Bladder microvascular endothelial cell (primary cell): ENCODE data around the gene HMGN3. TPM values are rescaled to one million over a fixed set of nuclear protein-coding genes. Genes with fewer than 3 reads are reported as not detected.

Experiments used
- total RNA-seq: library from RNA; depleted of rRNA; stranded (reverse); fragments of >200 nt; gene quantifications from 2 replicates; pipeline ENCODE4 v1.2.3, GENCODE V29; 2014

Gene HMGN3
- 58.7 and 69.8 TPM in 2 replicates for total RNA-seq

DNA sequence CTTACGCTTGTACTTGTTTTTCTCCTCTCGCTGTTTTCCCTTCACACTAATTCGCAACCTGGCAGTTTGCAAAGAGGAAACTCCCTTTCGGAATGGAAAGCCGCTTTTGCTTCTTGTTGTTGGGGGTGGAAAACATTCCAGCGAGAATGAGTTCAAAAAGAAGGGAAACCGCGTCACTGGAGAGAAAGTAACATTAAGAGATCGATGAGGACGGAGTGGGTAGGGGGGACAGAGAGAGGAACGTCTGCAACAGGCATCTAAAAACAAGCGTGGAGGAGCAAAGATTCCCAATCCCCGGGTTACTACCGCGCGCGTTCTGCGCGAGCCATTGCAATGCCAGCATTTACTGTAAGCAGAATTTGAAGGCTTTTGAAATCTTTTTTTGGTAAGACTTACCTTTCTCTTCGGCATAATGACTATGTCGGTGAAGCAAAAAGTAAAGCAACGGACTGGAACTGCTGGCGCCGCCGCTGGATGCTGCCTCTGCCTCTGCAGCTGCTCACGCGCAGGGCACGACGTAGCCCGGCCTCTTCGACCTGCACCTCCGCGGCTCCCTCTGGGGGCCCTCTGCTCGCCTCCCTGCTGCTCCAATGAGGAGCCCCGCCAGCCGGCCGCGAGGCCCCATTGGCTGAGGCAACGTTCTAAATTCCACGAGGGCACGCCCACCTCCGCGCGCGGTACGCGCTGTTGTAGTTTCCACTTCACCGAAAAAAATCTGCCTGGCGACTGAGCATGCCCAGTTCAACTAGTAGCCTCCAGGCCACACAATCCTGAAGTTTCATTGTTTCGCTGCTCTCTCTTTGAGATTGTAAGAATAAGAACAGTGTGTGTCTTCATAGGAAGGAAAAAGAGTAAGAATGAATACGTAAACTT is at the start of gene HMGN3:
Gene HMGN3 (minus strand): TSS at position 533 of the 873 bp plus-strand sequence.

Other genes starting within 250 kb of the HMGN3 start
- 14.9 and 31.8 TPM in 2 replicates for gene PHIP, start 156.4 kb downstream of the HMGN3 start, total RNA-seq